HG02852 (cell line): Measurements from ENCODE around the gene PYGM.

Source experiments
- ATAC-seq: cut with Tn5 transposase; IDR thresholded peaks from one replicate; pipeline ENCODE4 v1.9.1; 2021; ENCODE audit warnings: mild to moderate bottlenecking, moderate library complexity; ENCODE audit not compliant: unreplicated experiment

PYGM gene

DNA sequence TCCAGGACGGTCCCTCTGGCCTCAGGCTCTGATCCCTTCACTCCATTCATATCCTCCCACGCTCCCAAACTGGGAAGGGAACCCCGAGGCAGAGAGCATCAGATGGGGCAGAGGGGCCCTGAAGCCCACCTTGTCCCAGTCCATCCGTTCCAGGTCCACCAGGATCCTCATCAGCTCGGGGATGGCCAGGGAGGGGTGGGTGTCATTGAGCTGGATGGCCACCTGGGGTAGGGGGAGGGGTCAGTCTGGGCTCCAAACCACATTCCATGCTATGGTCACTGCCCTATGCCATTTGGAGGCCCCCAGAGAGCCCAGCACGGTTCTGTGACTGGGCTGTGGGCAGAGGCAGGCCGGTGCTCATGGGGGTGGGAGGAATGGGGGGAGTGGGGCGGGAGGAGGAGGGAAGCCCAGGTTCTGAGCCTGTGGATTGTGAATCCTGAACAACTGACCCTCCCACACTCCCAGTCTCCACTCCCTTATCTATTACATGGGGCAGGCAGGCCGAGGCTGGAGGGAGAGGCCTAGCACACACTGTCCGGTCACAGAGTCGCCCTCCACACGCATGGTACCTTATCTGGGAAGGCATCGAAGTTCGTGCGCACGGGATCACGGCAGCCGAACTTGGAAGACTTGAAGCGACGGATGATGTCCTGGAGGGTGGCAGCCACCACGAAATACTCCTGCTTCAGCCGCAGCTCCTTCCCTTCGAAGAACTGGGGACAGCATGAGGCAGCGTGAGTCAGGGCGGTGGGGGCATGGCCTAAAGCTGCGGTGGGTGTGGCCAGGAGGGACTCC is 5.5 kb downstream of the PYGM start:
- ATAC-seq, result no peak

DNA sequence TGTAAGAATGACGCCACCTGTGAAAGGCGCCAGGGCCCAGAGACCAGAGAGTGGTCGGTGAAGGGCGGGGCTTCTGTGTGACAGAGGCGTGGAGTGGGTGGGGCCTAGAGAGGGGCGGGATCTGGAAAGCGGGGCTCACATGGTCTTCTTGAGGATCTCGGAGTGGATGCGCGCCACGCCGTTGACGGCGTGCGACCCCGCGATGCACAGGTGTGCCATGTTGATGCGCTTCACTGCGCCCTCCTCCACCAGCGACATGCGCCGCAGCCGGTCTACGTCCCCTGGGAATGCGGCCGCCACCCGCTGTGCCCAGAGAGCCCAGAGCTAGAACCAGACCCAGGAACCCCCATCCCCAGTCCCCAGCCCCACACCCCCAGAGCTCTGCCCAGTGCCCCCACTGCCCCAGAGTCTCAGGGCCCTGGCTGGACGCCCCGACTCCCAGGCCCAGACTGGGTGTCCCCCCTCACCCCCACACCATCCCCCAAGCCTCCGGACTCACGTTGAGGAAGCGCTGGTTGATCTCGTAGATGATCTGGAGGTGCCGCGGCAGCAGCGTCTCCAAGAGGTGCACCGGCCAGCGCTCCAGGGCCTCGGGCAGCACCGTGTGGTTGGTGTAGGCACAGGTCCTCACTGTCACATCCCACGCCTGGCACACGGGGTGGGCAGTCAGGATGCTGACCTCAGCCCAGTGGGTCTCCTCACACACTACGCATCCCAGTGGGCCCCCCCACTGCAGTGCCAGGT is 6.2 kb downstream of the PYGM start:
- no peak for ATAC-seq

DNA sequence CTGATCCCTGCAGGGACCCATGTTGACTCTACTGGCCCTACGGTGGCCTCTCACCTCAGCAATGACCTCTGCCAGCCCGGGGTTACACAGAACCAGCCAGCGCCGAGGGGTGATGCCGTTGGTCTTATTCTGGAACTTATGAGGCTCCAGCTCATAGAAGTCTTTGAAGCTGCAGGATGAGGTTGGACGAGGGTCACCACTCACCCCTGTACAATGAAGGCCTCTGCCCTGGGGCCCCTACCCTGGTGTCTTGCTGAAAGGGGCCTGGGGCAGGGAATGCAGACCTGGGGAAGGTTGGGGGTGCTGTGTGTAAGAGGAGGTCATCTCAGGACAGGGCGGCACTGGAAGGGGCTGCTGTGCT is 6.8 kb downstream of the PYGM start:
- ATAC-seq, result no peak

DNA sequence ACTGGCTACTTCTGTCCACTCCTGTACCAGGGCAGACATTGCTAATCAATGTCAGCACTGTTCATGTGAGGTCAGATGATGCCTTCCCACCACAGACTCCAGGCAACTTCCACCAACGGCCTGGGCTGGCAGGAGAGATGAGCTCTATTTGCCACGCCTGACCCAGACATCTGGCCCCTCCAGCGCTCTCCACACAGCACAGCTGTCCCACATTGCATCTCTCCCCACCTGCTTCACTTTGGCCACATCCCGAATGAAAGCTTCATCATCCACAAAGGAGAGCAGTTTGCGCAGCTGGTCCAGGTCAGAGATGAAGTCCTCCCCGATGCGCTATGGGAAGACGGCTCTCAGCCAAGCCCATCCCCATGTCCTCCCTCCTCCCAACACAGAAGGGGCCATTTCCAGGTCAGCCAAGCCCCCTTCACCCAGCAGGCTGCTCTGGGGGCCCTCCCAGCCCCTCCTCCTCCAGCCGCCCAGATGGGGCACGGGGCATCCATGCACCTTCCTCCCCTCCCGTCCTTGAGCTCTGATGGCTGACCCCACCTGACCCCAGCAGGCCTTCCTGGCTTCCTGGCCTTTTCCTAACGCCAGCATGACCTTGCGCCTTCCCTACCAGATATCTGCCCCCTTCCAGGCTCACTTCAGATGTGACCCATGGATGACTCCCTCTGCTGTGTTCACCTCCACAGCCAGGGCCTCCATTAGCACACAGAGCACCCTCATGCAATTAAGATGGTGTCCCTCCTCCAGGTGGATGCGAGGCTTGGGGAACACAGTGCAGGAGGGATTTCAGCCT is 7.4 kb downstream of the PYGM start:
- no peak for ATAC-seq

DNA sequence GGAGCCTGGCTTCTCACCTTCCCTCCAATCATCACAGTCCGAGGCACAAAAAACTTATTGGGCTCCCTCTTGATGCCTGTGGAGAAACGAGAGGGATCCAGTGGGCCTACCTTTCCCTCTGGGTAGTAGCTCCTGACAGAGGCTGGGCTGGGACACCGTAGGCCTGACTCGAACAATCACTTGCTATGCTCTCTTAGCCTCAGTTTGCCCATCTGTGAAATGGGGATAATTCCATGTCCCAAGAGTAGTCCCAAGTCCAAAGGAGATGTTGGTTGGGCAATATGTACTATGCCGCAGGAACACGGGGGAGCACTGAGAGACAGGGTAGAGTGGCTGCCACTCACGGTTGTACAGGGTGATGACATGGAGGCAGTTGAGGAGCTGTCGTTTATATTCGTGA is 8.2 kb downstream of the PYGM start:
- ATAC-seq, result no peak

- ATAC-seq, result no peak
These were observed 8.6 kb downstream of the PYGM start for GRCh38 chr11:64751136-64751535.

DNA sequence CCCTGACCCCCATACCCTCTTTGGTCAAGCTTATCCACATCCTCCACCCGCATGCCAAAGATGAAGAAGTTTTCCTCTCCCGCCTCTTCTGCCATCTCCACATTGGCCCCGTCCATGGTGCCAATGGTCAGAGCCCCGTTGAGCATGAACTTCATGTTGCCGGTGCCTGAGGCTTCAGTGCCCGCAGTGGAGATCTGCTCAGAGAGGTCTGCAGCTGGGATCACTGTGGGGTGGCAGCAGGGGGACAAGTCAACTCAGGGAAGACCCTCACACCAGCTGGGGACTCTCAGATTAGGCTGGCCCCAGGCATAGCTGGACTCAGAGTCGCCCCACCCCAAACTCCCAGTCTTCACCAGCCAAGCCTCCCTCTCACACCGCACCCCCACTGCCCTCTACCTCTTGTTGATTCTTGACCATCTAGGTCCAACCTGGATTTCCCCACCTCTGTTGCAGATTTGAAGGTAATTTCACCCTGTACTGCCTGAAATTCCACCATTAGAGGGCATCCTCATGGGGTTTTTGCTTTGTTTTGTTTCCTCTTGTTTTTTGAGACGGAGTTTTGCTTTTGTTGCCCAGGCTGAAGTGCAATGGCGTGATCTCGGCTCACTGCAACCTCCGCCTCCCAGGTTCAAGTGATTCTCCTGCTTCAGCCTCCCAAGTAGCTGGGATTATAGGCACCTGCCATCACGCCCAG is 9.3 kb downstream of the PYGM start:
- no peak for ATAC-seq

DNA sequence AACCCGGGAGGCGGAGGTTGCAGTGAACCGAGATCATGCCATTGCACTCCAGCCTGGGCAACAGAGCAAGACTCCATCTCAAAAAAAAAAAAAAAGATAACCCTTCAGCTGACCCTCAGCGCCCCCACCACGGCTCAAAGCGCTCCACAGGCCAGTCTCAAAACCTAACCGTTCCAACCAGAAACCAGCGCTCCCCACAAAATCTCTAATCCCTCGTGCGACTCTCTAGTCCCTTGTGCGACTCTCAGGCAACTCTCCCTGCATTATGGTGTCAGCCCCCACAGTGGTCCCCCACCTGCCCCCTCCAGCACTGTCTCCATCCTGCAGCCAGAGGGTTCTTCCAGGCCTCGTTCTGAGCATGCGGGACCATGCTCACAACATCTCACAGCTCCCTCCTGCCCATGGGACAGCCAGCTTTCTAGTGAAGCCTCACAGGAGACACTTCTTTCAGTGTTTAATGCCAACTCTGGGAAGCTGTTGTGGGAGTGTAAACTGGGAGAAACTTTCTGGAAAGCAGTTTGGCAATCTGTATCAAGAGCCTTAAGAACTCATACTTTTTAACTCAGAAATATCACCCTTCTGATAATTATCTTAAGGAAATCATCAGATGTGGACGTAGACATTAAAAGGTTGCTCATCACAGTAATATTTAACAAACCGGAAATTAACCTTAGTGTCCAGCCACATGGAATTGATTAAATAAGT is 11.7 kb downstream of the PYGM start:
- ATAC-seq, result no peak

DNA sequence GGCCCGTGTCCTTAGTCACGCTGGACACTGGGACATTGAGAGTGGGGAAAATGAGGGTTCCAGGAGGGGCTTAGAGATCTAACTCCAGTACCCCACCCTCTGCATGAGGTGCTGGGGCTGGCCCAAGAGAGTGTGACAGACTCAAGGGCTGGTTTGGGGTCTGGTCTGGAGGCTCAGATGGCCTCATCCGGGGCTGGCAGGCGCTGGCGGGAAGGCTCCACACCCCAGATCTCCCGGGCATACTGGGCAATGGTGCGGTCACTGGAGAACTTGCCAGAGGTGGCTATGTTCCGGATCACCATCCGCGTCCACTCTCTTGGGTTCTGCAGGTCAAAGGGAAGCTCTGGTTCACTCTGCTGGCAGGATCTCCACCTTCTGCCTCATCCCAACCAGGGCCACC is 13.3 kb downstream of the PYGM start:
- no peak for ATAC-seq

DNA sequence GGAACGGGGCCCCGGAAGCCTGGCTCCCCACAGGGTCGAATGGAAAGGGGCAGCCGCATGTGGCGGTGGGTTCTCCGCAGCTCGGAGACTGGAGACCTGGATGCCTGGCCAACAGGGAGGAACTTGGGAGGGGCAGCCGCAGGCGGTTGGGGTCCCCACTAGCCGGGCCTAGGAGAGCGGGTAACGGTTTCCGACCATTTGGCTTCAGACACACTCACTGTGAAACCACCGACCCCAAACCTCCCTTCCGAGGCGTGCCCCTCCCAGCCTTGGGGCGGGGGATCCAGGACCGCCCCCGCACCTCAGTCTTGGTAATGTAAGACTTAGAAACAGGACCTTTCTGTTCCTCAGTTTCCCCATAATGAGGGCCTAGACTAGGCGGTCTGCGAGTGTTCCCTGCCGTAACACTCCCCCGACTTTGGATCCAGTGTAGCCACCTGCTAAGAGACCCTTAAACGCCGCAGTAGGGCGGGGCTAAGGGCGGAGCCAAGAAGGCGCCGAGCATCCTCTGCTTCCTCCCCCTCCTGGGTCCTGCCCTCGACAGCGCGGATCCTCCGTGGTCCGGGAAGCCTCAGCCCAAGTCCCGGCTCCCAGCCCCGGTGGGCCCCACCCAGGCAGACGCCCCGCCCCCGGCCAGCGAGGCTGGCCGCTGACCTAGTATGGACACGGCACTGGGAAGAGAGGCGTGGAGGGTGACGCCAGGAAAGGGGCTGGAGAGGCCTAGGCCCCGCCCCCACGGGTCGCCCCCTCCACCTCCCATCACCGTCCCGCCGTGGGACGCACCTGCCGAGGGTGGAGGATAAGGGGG is 14.0 kb downstream of the PYGM start:
- ATAC-seq, result no peak

GRCh38 chr11:64745189-64745520 is 14.6 kb downstream of the PYGM start:
- no peak for ATAC-seq

- ATAC-seq, result no peak
These were observed 15.1 kb downstream of the PYGM start for GRCh38 chr11:64744544-64745188.

GRCh38 chr11:64743591-64744543 is 15.9 kb downstream of the PYGM start, which contains the start of gene RASGRP2:
Gene RASGRP2, minus strand, starts transcription at chr11:64744142. Its CDS starts 1,276 bp downstream, at chr11:64742866.
- no peak for ATAC-seq

DNA sequence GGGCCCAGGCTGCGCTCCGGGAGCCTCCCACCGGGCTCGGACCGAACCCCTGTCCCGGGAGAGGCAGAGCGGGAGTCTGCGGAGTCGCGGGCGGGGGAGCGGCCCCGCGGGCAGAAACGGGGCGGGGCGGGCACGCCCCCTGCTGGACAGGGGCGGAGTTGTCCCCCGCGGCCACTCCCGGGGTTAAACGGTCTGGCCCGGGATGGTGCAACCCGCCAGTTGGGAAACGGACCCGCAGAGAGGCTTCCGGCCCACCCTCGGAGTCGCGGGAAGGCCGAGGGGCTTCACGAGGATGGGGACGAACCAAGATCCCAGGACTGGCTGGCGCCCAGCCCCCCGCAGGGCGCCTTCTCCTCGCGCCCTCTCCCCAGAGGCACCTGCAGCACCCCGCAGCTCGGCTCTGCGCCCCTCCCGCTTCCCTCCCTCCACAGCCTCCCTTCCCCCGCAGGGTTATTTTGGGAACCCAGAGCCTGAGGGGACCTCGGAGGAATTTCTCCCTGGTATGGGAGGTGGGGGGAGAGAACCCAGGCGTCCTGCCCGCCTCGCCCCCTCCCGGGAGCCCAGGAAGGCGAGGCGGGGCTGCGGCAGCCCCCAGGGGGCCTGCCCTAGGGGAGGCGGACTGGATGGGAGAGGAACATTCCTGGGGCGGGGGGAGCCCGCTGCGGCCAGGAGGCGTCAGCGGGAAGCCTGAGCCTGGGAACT is 16.7 kb downstream of the PYGM start:
- ATAC-seq, result no peak

DNA sequence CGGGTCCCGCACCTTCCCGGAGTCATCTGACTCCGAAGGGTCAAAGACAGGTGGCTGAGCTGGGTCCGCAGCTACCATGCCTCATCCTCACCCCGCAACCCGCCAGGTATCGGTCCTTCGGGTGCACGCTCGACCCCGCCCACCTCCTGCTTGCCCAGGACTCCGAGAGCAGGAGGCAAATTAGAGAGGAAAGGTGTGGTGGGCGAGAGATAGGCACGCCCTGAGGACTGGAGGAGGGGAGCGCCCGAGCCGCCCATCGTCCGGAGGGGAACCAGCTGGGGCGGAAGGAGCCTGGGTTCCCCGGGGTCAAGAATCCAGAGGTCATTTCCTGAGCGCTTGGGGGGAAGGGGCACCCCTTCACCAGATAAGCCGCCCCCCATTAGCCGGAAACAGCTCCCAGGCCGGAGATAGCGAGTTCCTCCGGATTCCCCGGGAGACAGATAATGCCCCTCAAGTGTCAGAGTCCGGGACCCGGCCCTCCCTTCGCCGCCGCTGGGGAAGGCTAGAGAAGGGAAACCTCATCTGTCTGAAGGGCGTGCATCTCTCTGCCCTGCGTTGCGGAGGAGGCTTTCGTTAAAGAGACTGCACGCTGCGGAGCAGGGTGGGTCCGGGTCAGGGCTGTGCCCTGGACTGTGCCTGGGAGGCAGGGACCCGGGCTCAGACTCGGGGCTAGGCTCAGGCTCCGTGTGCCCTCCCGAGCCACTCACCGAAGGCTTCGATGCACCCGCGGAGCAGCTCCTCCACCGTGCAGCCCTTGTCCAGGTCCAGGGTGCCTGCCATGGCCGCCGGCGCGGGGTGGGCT is 17.5 kb downstream of the PYGM start:
- no peak for ATAC-seq

DNA sequence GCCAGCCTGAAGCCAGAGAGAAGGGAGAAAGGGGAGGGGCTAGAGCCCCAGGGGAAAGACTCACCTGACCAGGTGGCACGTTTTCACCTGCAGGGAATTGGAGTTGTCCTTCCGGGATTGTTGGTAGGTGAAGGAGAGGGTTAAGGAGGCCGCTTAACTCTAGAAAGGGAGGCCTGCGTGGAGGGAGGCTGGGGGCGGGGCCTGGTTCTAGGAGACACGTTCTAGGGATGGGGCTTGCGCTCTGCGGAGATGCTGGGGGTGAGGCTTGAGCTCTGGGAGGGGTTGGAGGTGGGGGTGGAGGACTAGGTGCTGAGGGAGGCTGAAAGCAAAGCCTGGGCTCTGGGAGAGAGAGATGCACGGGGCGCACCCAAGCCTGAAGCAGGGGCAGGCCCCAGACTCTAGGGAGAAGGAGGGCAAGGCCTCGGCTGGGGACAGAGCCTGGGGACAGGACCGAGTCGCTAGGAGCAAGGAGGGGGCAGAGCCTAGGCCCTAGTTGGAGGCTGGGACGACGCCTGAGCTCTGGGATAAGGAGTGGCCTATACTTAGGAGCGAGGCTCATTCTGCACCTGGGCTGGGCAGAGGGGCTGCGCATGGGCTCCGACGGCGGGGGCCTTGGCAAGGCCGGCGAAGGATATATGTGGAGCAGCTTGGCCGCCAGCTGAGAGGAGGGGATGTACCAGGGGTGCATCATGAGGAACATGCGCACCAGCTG is 18.2 kb downstream of the PYGM start:
- ATAC-seq, result no peak
